CD14-positive monocyte (primary cell): ENCODE data around the gene LEF1. TPM values are rescaled to one million over a fixed set of nuclear protein-coding genes. Genes with fewer than 3 reads are reported as not detected.
A peak's percentile ranks its signal among the peaks of the same experiment; 100 is the strongest.

Experiments
- DNase-seq, 3 donors: peaks; one replicate each; pipeline ENCODE4 v3.0.0-alpha.2; 2011 to 2022
- H2AFZ ChIP-seq: 2 replicates; pipeline ENCODE4 v1.6.0; 2012; ENCODE audit warnings: mild to moderate bottlenecking, low read depth, low read length, inconsistent platforms; ENCODE audit not compliant: insufficient read depth, poor library complexity, severe bottlenecking
- H3K27ac ChIP-seq, 2 donors: 1 replicate in 1 of 2; 2 replicates in 1 of 2; pipeline ENCODE4 v1.5.1; 2012 to 2013; ENCODE audit warnings: low read length in 2 of 2, control low read depth in 1 of 2, inconsistent platforms in 1 of 2, low read depth in 1 of 2, mild to moderate bottlenecking in 1 of 2
- H3K27me3 ChIP-seq, 2 donors: one replicate each; pipeline versions ENCODE4 v1.6.0 to v1.6.1; 2011 to 2013; ENCODE audit warnings: low read length in 2 of 2; ENCODE audit not compliant: control insufficient read depth in 2 of 2, insufficient read depth in 2 of 2
- H3K36me3 ChIP-seq, 2 donors: replicated peaks in 1 of 2; 1 replicate in 1 of 2; 2 replicates in 1 of 2; pipeline versions ENCODE4 v1.5.1 to v1.6.1; 2012 to 2013; ENCODE audit warnings: low read length in 2 of 2, control low read depth in 1 of 2, inconsistent platforms in 1 of 2, mild to moderate bottlenecking in 1 of 2; ENCODE audit not compliant: insufficient read depth in 2 of 2, control insufficient read depth in 1 of 2
- H3K4me1 ChIP-seq, 2 donors: 1 replicate in 1 of 2; 2 replicates in 1 of 2; pipeline versions ENCODE4 v1.5.1 to v1.6.1; 2012 to 2013; ENCODE audit warnings: low read length in 2 of 2, control low read depth in 1 of 2, inconsistent platforms in 1 of 2, mild to moderate bottlenecking in 1 of 2, moderate library complexity in 1 of 2; ENCODE audit not compliant: insufficient read depth in 2 of 2, control insufficient read depth in 1 of 2
- H3K4me2 ChIP-seq: replicated peaks from 2 replicates; pipeline ENCODE3; 2012; ENCODE audit warnings: low read length, moderate library complexity, mild to moderate bottlenecking; ENCODE audit not compliant: poor library complexity, severe bottlenecking; ENCODE audit errors: extremely low read depth
- H3K4me3 ChIP-seq, 3 experiments: fragments of 200-600 bp in 1 of 3; sonication (generic) in 1 of 3; replicated peaks in 1 of 3; 1 replicate in 2 of 3; 2 replicates in 1 of 3; pipeline ENCODE4 v1.5.1; 2011 to 2013; ENCODE audit warnings: low read length in 3 of 3, mild to moderate bottlenecking in 3 of 3, control low read depth in 2 of 3, low read depth in 2 of 3, inconsistent platforms in 1 of 3, moderate library complexity in 1 of 3
- H3K79me2 ChIP-seq: 2 replicates; pipeline ENCODE4 v1.6.0; 2012; ENCODE audit warnings: mild to moderate bottlenecking, control low read depth, inconsistent platforms, low read length, moderate library complexity; ENCODE audit not compliant: insufficient read depth
- H3K9ac ChIP-seq: 2 replicates; pipeline ENCODE4 v1.6.0; 2017; ENCODE audit warnings: low read length, mild to moderate bottlenecking; ENCODE audit not compliant: insufficient read depth, poor library complexity, severe bottlenecking
- H3K9me3 ChIP-seq, 2 donors: replicated peaks in 1 of 2; 1 replicate in 1 of 2; 2 replicates in 1 of 2; pipeline versions ENCODE4 v1.5.1 to v1.6.1; 2012 to 2013; ENCODE audit warnings: low read length in 2 of 2, control low read depth in 1 of 2; ENCODE audit not compliant: control insufficient read depth in 1 of 2, insufficient read depth in 1 of 2
- H4K20me1 ChIP-seq: 2 replicates; pipeline ENCODE4 v1.6.0; 2012; ENCODE audit warnings: mild to moderate bottlenecking, low read length, control low read depth, moderate library complexity; ENCODE audit not compliant: insufficient read depth
- H3K27ac Mint-ChIP-seq, 7 donors: one replicate each; pipeline ENCODE4 v1.8.0; 2020; ENCODE audit warnings: mild to moderate bottlenecking in 7 of 7, mixed read lengths in 7 of 7, moderate library complexity in 6 of 7, inconsistent platforms in 2 of 7
- H3K27me3 Mint-ChIP-seq, 3 donors: one replicate each; pipeline ENCODE4 v1.8.0; 2021 to 2022; ENCODE audit warnings: low read depth in 3 of 3, mild to moderate bottlenecking in 3 of 3, mixed read lengths in 3 of 3, moderate library complexity in 3 of 3, inconsistent platforms in 1 of 3
- H3K36me3 Mint-ChIP-seq, 2 donors: one replicate each; pipeline ENCODE4 v1.8.0; 2020; ENCODE audit warnings: mixed read lengths in 2 of 2, inconsistent platforms in 1 of 2, mild to moderate bottlenecking in 1 of 2
- H3K4me1 Mint-ChIP-seq: one replicate; pipeline ENCODE4 v1.8.0; 2020; ENCODE audit warnings: mild to moderate bottlenecking, mixed read lengths
- H3K4me3 Mint-ChIP-seq, 2 donors: one replicate each; pipeline ENCODE4 v1.8.0; 2020; ENCODE audit warnings: mild to moderate bottlenecking in 2 of 2, mixed read lengths in 2 of 2, moderate library complexity in 1 of 2
- H3K9me3 Mint-ChIP-seq, 7 donors: one replicate each; pipeline ENCODE4 v1.8.0; 2020 to 2022; ENCODE audit warnings: mixed read lengths in 7 of 7, mild to moderate bottlenecking in 6 of 7, moderate library complexity in 6 of 7, inconsistent platforms in 2 of 7
- WGBS: methylation state at CpG from one replicate; pipeline ENCODE4 v1.1.5; 2013; ENCODE audit warnings: missing lambda C conversion rate; ENCODE audit not compliant: insufficient coverage; 5-methylcytosine and 5-hydroxymethylcytosine counted together
- intact Hi-C, 2 donors: fragments of 100-400 bp; cut with micrococcal nuclease; formaldehyde crosslinking; loops; one replicate each; pipeline versions ENCODE4 v1.15.0 to v1.15.1; 2023
- polyA plus RNA-seq, 3 donors: library from polyadenylated mRNA; depleted of rRNA in 1 of 3; unstranded in 2 of 3; stranded (reverse) in 1 of 3; fragments of 300-500 nt in 2 of 3; fragments of >200 nt in 1 of 3; fragmentation: Illumina TruSeq in 2 of 3; gene quantifications; 1 replicate in 2 of 3; 2 replicates in 1 of 3; pipeline ENCODE4 v1.2.3, GENCODE V29; 2012 to 2021
- TF ChIP-seq, protein P1 (sequence below): fragments of 200-600 bp; IDR thresholded peaks from one replicate; pipeline ENCODE4 v1.8.0; 2022; ENCODE audit warnings: antibody characterized with exemption, mild to moderate bottlenecking

Gene LEF1
- polyA plus RNA-seq, 3 donors: 0.29 to 1.3 (median 0.61) TPM

- WGBS: 100% methylated on average over 1 of the region's 2 CpGs
- TF ChIP-seq, protein P1, sequence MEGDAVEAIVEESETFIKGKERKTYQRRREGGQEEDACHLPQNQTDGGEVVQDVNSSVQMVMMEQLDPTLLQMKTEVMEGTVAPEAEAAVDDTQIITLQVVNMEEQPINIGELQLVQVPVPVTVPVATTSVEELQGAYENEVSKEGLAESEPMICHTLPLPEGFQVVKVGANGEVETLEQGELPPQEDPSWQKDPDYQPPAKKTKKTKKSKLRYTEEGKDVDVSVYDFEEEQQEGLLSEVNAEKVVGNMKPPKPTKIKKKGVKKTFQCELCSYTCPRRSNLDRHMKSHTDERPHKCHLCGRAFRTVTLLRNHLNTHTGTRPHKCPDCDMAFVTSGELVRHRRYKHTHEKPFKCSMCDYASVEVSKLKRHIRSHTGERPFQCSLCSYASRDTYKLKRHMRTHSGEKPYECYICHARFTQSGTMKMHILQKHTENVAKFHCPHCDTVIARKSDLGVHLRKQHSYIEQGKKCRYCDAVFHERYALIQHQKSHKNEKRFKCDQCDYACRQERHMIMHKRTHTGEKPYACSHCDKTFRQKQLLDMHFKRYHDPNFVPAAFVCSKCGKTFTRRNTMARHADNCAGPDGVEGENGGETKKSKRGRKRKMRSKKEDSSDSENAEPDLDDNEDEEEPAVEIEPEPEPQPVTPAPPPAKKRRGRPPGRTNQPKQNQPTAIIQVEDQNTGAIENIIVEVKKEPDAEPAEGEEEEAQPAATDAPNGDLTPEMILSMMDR: no peak
- Histone ChIP-seq H3K9me3 (no peaks in the 10 kb centered on the region), H3K9ac (no peak overlapping the region), H3K27me3 (no peaks in the 10 kb centered on the region), H3K36me3 (no peaks in the 10 kb centered on the region), H3K4me1 (no peaks in the 10 kb centered on the region), H3K79me2 (no peaks in the 10 kb centered on the region), H3K27ac (no peak overlapping the region), H3K4me3 (no peak overlapping the region), H4K20me1 (no peaks in the 10 kb centered on the region), H3K4me2 (no peak overlapping the region), H2AFZ (no peak overlapping the region)
- no peak for DNase-seq
- Mint-ChIP-seq H3K27me3 (peaks cover 0 to 9% (median 4%) of the 10 kb centered on the region in 3 donors), H3K4me3 (no peak overlapping the region), H3K4me1 (no peaks in the 10 kb centered on the region), H3K36me3 (no peaks in the 10 kb centered on the region), H3K27ac (peak overlapping the region in 1 of 7 donors; percentile 25), H3K9me3 (peaks cover 0 to 3% (median 0%) of the 10 kb centered on the region in 7 donors)
- intact Hi-C loops: no loop called here
Observed at GRCh38 chr4:108188770-108189169, 20.0 kb upstream of the LEF1 start.

GRCh38 chr4:108185252-108185651 is 16.5 kb upstream of the LEF1 start:
- Mint-ChIP-seq H3K4me3 (no peak overlapping the region), H3K36me3 (no peaks in the 10 kb centered on the region), H3K27me3 (peaks cover 0 to 9% (median 2%) of the 10 kb centered on the region in 3 donors), H3K9me3 (peaks cover 0 to 7% (median 5%) of the 10 kb centered on the region in 7 donors), H3K4me1 (no peaks in the 10 kb centered on the region), H3K27ac (peak overlapping the region in 1 of 7 donors; percentile 57)
- no peaks in the 10 kb centered on the region for H3K79me2 ChIP-seq
- H3K4me1 ChIP-seq: no peaks in the 10 kb centered on the region
- intact Hi-C loops: no loop called here
- 100% methylated on average over 1 of the region's 3 CpGs for WGBS
- no peak overlapping the region for H2AFZ ChIP-seq
- no peak overlapping the region for H3K27ac ChIP-seq
- H3K9me3 ChIP-seq: peaks cover 0 to 4% of the 10 kb centered on the region in 2 donors
- H3K9ac ChIP-seq: no peak overlapping the region
- H4K20me1 ChIP-seq: no peaks in the 10 kb centered on the region
- no peaks in the 10 kb centered on the region for H3K36me3 ChIP-seq
- TF ChIP-seq, protein P1: no peak
- no peak for DNase-seq
- no peak overlapping the region for H3K4me3 ChIP-seq
- no peak overlapping the region for H3K4me2 ChIP-seq
- no peaks in the 10 kb centered on the region for H3K27me3 ChIP-seq
